ENCODE results near the gene PUM1. TPM values are rescaled to one million over a fixed set of nuclear protein-coding genes. Genes with fewer than 3 reads are reported as not detected.

Gene PUM1
- total and polyA plus RNA-seq, 2 of the 8 experiments (the other 6 are each of a cell fraction or from before 2014, with no cell fraction given): 122 to 177 TPM

GRCh38 chr1:30952098-30952497 is 113.4 kb downstream of the PUM1 start:
- H2BK12ac ChIP-seq (ENCODE audit: low read depth, low read length): no peak overlapping the region
- H3K14ac ChIP-seq (ENCODE audit: insufficient read length): no peak overlapping the region
- no peak overlapping the region for H2AK5ac ChIP-seq (ENCODE audit: low read depth, low read length)
- H4K8ac ChIP-seq (ENCODE audit: extremely low read depth, insufficient read depth, low read length): no peak overlapping the region
- no peak overlapping the region for H2BK20ac ChIP-seq (ENCODE audit: low read length)
- H2BK15ac ChIP-seq (ENCODE audit: low read length): no peak overlapping the region
- peaks cover 29 to 87% (median 68%) of the 10 kb centered on the region in 4 experiments for H3K36me3 ChIP-seq (ENCODE audit: control insufficient read depth in 2 of 4, insufficient read depth in 4 of 4, low read length in 3 of 4)
- H3K4me1 ChIP-seq (replicated peaks in 1 of 4; ENCODE audit: control insufficient read depth in 3 of 4, insufficient read depth in 4 of 4, low read length in 3 of 4): no peaks in the 10 kb centered on the region
- DNase-seq (ENCODE audit: low read depth in 1 of 2, low spot score in 2 of 2) (no peak), FAIRE-seq (no peak)
- no peak overlapping the region for H3K56ac ChIP-seq (replicated peaks; ENCODE audit: insufficient read length, low read depth, low read length)
- no peak overlapping the region for H4K91ac ChIP-seq (replicated peaks; ENCODE audit: insufficient read length, low read length)
- H3K4me3 ChIP-seq (ENCODE audit: extremely low read depth in 1 of 4, insufficient read depth in 2 of 4, low read depth in 3 of 4, low read length in 4 of 4): no peak overlapping the region
- no peak overlapping the region for H4K5ac ChIP-seq (ENCODE audit: insufficient read length, low read depth, low read length)
- H3K27me3 ChIP-seq (replicated peaks in 1 of 4; ENCODE audit: control insufficient read depth in 3 of 4, extremely low read depth in 1 of 4, insufficient read depth in 3 of 4, low read length in 3 of 4): no peaks in the 10 kb centered on the region
- WGBS, 2 experiments (ENCODE audit: extremely low coverage in 1 of 2, insufficient coverage in 1 of 2, insufficient read length in 1 of 2, insufficient replicate concordance in 2 of 2, low coverage in 1 of 2, low lambda C conversion rate in 2 of 2, missing lambda C conversion rate in 1 of 2): 87% methylated on average over 5 of the region's 5 CpGs; no CpG with 5 or more reads in 1 of the 2 experiments
- no peak overlapping the region for H2BK5ac ChIP-seq (ENCODE audit: low read depth, low read length)
- H3K4ac ChIP-seq (replicated peaks; ENCODE audit: insufficient read length, low read depth, low read length): no peak overlapping the region
- no peak overlapping the region for H2BK120ac ChIP-seq (replicated peaks; ENCODE audit: low read depth, low read length)
- no peak overlapping the region for H3K27ac ChIP-seq (ENCODE audit: low read depth, low read length)
- no peak overlapping the region for H3K4me2 ChIP-seq (ENCODE audit: insufficient read depth in 1 of 2, low read depth in 2 of 2, low read length in 2 of 2)
- H3K79me2 ChIP-seq (ENCODE audit: control insufficient read depth in 1 of 2, insufficient read depth in 2 of 2, low read length in 2 of 2): peaks cover 0 to 16% of the 10 kb centered on the region in 2 experiments; a peak in 1 of 4 replicates
- ChIA-PET CTCF (ENCODE audit: partially characterized antibody) (no interaction called here), POLR2A (ENCODE audit: partially characterized antibody) (interaction anchor here (0.8 to 1.5 kb wide), 3 partner anchors 9 to 396 kb away, joined by 3 to 5 read pairs (median 3); no protein-coding TSS in a partner anchor)
- peaks cover 4 to 8% of the 10 kb centered on the region in 2 experiments for H4K20me1 ChIP-seq (replicated peaks in 1 of 2; ENCODE audit: control insufficient read depth in 1 of 2, insufficient read depth in 2 of 2, low read length in 2 of 2)
- H3K23me2 ChIP-seq (ENCODE audit: low read depth, low read length): no peaks in the 10 kb centered on the region
- H2AFZ ChIP-seq (ENCODE audit: low read length): no peak overlapping the region
- no peak overlapping the region for H3K18ac ChIP-seq (ENCODE audit: extremely low read depth, low read length)
- no peaks in the 10 kb centered on the region for H3K9me3 ChIP-seq (ENCODE audit: insufficient read depth in 2 of 2, low read depth in 1 of 2, low read length in 1 of 2)
- no peaks in the 10 kb centered on the region for H3K79me1 ChIP-seq (ENCODE audit: low read depth, low read length)
- no peak overlapping the region for H3K9ac ChIP-seq (replicated peaks in 1 of 4; ENCODE audit: extremely low read depth in 1 of 4, low read depth in 3 of 4, low read length in 3 of 4)
- H3K23ac ChIP-seq (ENCODE audit: insufficient read length): no peak overlapping the region
- no peak for TF ChIP-seq SIN3A (conservative IDR thresholded peaks at IDR 0.05 in 1 of 2, IDR thresholded peaks at IDR 0.05 in 1 of 2; ENCODE audit: low read depth in 1 of 2, low read length in 2 of 2)
- no peak for TF ChIP-seq FOSL1 (IDR thresholded peaks at IDR 0.05; ENCODE audit: insufficient read depth, low read depth, low read length)

Measured in H1 (cell line).